HEK293 (cell line): ENCODE data around the gene SETD7.

Experiments used
- ATF2 ChIP-seq: fragments of 450-650 bp; formaldehyde crosslinking; IDR thresholded peaks from 2 replicates; pipeline ENCODE4 v1.5.1; 2016; ENCODE audit warnings: missing biosample characterization, missing genetic modification characterization, low read depth
- BCL11A ChIP-seq: fragments of 450-650 bp; formaldehyde crosslinking; IDR thresholded peaks from 2 replicates; pipeline ENCODE4 v1.5.1; 2016; ENCODE audit warnings: low read depth, missing biosample characterization, missing genetic modification characterization
- EGR2 ChIP-seq: fragments of 450-650 bp; formaldehyde crosslinking; IDR thresholded peaks from 2 replicates; pipeline ENCODE4 v1.5.1; 2016; ENCODE audit warnings: low read depth, missing biosample characterization, missing genetic modification characterization
- FEZF1 ChIP-seq: fragments of 450-650 bp; formaldehyde crosslinking; IDR thresholded peaks from 2 replicates; pipeline ENCODE4 v1.5.1; 2016; ENCODE audit warnings: missing biosample characterization, missing genetic modification characterization
- GLI2 ChIP-seq: fragments of 450-650 bp; formaldehyde crosslinking; IDR thresholded peaks from 2 replicates; pipeline ENCODE4; 2017; ENCODE audit warnings: missing biosample characterization, missing genetic modification characterization, low read depth, borderline replicate concordance
- GLI4 ChIP-seq: fragments of 450-650 bp; formaldehyde crosslinking; IDR thresholded peaks from 2 replicates; pipeline ENCODE4 v1.5.1; 2016; ENCODE audit warnings: missing biosample characterization, missing genetic modification characterization
- INSM2 ChIP-seq: fragments of 450-650 bp; formaldehyde crosslinking; IDR thresholded peaks from 2 replicates; pipeline ENCODE4 v1.5.1; 2016; ENCODE audit warnings: missing biosample characterization, missing genetic modification characterization
- KLF16 ChIP-seq: fragments of 450-650 bp; formaldehyde crosslinking; IDR thresholded peaks from 2 replicates; pipeline ENCODE4 v1.5.1; 2017; ENCODE audit warnings: missing biosample characterization, missing genetic modification characterization
- PRDM1 ChIP-seq: fragments of 450-650 bp; formaldehyde crosslinking; IDR thresholded peaks from 2 replicates; pipeline ENCODE4; 2016; ENCODE audit warnings: missing biosample characterization, missing genetic modification characterization
- SP2 ChIP-seq: fragments of 450-650 bp; formaldehyde crosslinking; IDR thresholded peaks from 2 replicates; pipeline ENCODE4 v1.5.1; 2016; ENCODE audit warnings: missing biosample characterization, missing genetic modification characterization
- YY1 ChIP-seq: fragments of 450-650 bp; formaldehyde crosslinking; IDR thresholded peaks from 2 replicates; pipeline ENCODE4 v1.5.1; 2018; ENCODE audit warnings: missing biosample characterization, missing genetic modification characterization
- ZBTB17 ChIP-seq: fragments of 450-650 bp; formaldehyde crosslinking; IDR thresholded peaks from 2 replicates; pipeline ENCODE4 v1.5.1; 2016; ENCODE audit warnings: missing biosample characterization, missing genetic modification characterization
- ZBTB49 ChIP-seq: fragments of 450-650 bp; formaldehyde crosslinking; IDR thresholded peaks from 2 replicates; pipeline ENCODE4 v1.5.1; 2016; ENCODE audit warnings: missing biosample characterization, missing genetic modification characterization, low read depth
- ZFHX2 ChIP-seq: fragments of 450-650 bp; formaldehyde crosslinking; conservative IDR thresholded peaks from 2 replicates; pipeline ENCODE4 v1.5.1; 2016; ENCODE audit warnings: missing biosample characterization, missing genetic modification characterization
- ZFP3 ChIP-seq: fragments of 450-650 bp; formaldehyde crosslinking; IDR thresholded peaks from 2 replicates; pipeline ENCODE4 v1.5.1; 2016; ENCODE audit warnings: low read depth, missing biosample characterization, missing genetic modification characterization
- ZFP69B ChIP-seq: fragments of 450-650 bp; formaldehyde crosslinking; IDR thresholded peaks from 2 replicates; pipeline ENCODE4 v1.5.1; 2016; ENCODE audit warnings: missing biosample characterization, missing genetic modification characterization
- ZNF148 ChIP-seq: fragments of 450-650 bp; formaldehyde crosslinking; IDR thresholded peaks from 2 replicates; pipeline ENCODE4 v1.5.0; 2017; ENCODE audit warnings: missing biosample characterization, missing genetic modification characterization, borderline replicate concordance
- ZNF175 ChIP-seq: fragments of 450-650 bp; formaldehyde crosslinking; IDR thresholded peaks from 2 replicates; pipeline ENCODE4 v1.5.1; 2016; ENCODE audit warnings: missing biosample characterization, missing genetic modification characterization
- ZNF18 ChIP-seq: fragments of 450-650 bp; formaldehyde crosslinking; IDR thresholded peaks from 2 replicates; pipeline ENCODE4 v1.5.1; 2016; ENCODE audit warnings: missing biosample characterization, missing genetic modification characterization
- ZNF623 ChIP-seq: fragments of 450-650 bp; formaldehyde crosslinking; IDR thresholded peaks from 2 replicates; pipeline ENCODE4 v1.5.1; 2016; ENCODE audit warnings: missing biosample characterization, missing genetic modification characterization
- ZNF670 ChIP-seq: fragments of 450-650 bp; formaldehyde crosslinking; IDR thresholded peaks from 2 replicates; pipeline ENCODE4 v1.5.1; 2016; ENCODE audit warnings: missing biosample characterization, missing genetic modification characterization, low read depth
- ZNF692 ChIP-seq: fragments of 450-650 bp; formaldehyde crosslinking; IDR thresholded peaks from 2 replicates; pipeline ENCODE4 v1.5.1; 2016; ENCODE audit warnings: missing biosample characterization, missing genetic modification characterization
- ZNF768 ChIP-seq: fragments of 450-650 bp; formaldehyde crosslinking; IDR thresholded peaks from 2 replicates; pipeline ENCODE4 v1.5.1; 2018; ENCODE audit warnings: missing biosample characterization, mild to moderate bottlenecking, missing genetic modification characterization
- ZNF792 ChIP-seq: fragments of 450-650 bp; formaldehyde crosslinking; IDR thresholded peaks from 2 replicates; pipeline ENCODE4 v1.5.1; 2016; ENCODE audit warnings: missing biosample characterization, missing genetic modification characterization

Gene SETD7

GRCh38 chr4:139554893-139555704 lies 920 bp downstream of the SETD7 start (continued):
- TF ChIP-seq ATF2 (tag by site-specific recombination) (peak; percentile 86), INSM2 (tag by site-specific recombination) (peak; percentile 94), ZNF175 (tag by site-specific recombination) (no peak), FEZF1 (peak; percentile 84), ZNF18 (0 out of 2 replicates have a peak, but pooled peaks have one; percentile 41), ZNF692 (peak; percentile 84), YY1 (tag by site-specific recombination) (peak; percentile 17; the same call in 1 of the 2 replicates), ZNF768 (tag by site-specific recombination) (peak; percentile 92; the same call in 1 of the 2 replicates), ZNF623 (tag by site-specific recombination) (no peak), ZNF670 (tag by site-specific recombination) (no peak), PRDM1 (tag by site-specific recombination) (peak; percentile 91), ZNF792 (no peak), KLF16 (tag by site-specific recombination) (peak; percentile 64), EGR2 (tag by site-specific recombination) (peak; percentile 56; the same call in 1 of the 2 replicates), ZFP69B (tag by site-specific recombination) (peak; percentile 64; the same call in 1 of the 2 replicates), BCL11A (peak; percentile 94), ZNF148 (tag by site-specific recombination) (no peak), ZBTB17 (tag by site-specific recombination) (peak; percentile 89), GLI2 (tag by site-specific recombination) (no peak), ZBTB49 (tag by site-specific recombination) (no peak), ZFP3 (0 out of 2 replicates have a peak, but pooled peaks have one; percentile 33), SP2 (tag by site-specific recombination) (peak; percentile 76), ZFHX2 (no peak; the same call in none of the 2 replicates), GLI4 (tag by site-specific recombination) (no peak)
